SK-N-SH treated with all-trans-retinoic acid at 6 μM for 48 hours (cell line): Measurements from ENCODE around the gene TCEA2.

ENCODE experiments used
- POU6F1 ChIP-seq: fragments of 250-450 bp; sonication (Bioruptor Pico); IDR thresholded peaks from 2 replicates; pipeline ENCODE4 v1.8.0; 2021; ENCODE audit warnings: low read depth, mild to moderate bottlenecking, moderate library complexity, borderline replicate concordance
- PPARA ChIP-seq: fragments of 250-450 bp; sonication (Bioruptor Pico); IDR thresholded peaks from 2 replicates; pipeline ENCODE4 v1.5.0; 2020; ENCODE audit warnings: mild to moderate bottlenecking, borderline replicate concordance
- RARB ChIP-seq: fragments of 250-450 bp; sonication (Bioruptor Pico); IDR thresholded peaks from 2 replicates; pipeline ENCODE4 v1.8.0; 2021; ENCODE audit warnings: mild to moderate bottlenecking, moderate library complexity
- TCF4 ChIP-seq: fragments of 250-450 bp; sonication (Bioruptor Pico); IDR thresholded peaks from 2 replicates; pipeline ENCODE4 v1.8.0; 2021; ENCODE audit warnings: mild to moderate bottlenecking, moderate library complexity, borderline replicate concordance
- ZFP3 ChIP-seq: fragments of 250-450 bp; sonication (Bioruptor Pico); IDR thresholded peaks from 2 replicates; pipeline ENCODE4 v1.5.0; 2020; ENCODE audit warnings: mild to moderate bottlenecking, moderate library complexity
- ZFP30 ChIP-seq: fragments of 450-650 bp; formaldehyde crosslinking; IDR thresholded peaks from 2 replicates; pipeline ENCODE4 v1.5.0; 2022; ENCODE audit warnings: mild to moderate bottlenecking, moderate library complexity
- ZNF565 ChIP-seq: fragments of 450-650 bp; formaldehyde crosslinking; conservative IDR thresholded peaks from 2 replicates; pipeline ENCODE4 v1.5.0; 2020; ENCODE audit warnings: low read depth, mild to moderate bottlenecking, moderate library complexity

GRCh38 chr20:64043768-64044167 is 19.2 kb upstream of the TCEA2 start:
- TF ChIP-seq PPARA (CRISPR knock-in tag): no peak
- no peak for TF ChIP-seq TCF4 (CRISPR knock-in tag)
- no peak for TF ChIP-seq ZFP30 (CRISPR knock-in tag)
- no peak for TF ChIP-seq ZNF565 (CRISPR knock-in tag)
- no peak for TF ChIP-seq ZFP3 (CRISPR knock-in tag)
- no peak for TF ChIP-seq POU6F1
- no peak for TF ChIP-seq RARB (CRISPR knock-in tag)
